NB4 (cell line): Measurements from ENCODE around the gene VIT.

Experiments used
- DNase-seq: peaks from one replicate; pipeline ENCODE4 v3.0.0; 2010; ENCODE audit warnings: low read depth
- H3K4me3 ChIP-seq: one replicate; pipeline ENCODE4 v1.5.1; 2011; ENCODE audit warnings: mild to moderate bottlenecking, low read depth, low read length, moderate library complexity
- MYC ChIP-seq: IDR thresholded peaks from 2 replicates; pipeline ENCODE4 v1.6.1; 2011; ENCODE audit warnings: low read depth, low read length
- POLR2A ChIP-seq: IDR thresholded peaks from 2 replicates; pipeline ENCODE4 v1.6.1; 2011; ENCODE audit warnings: mild to moderate bottlenecking; ENCODE audit not compliant: insufficient read length; ENCODE audit errors: extremely low read depth
- TF ChIP-seq, protein P1 (sequence below): IDR thresholded peaks from 2 replicates; pipeline ENCODE4 v1.6.1; 2011; ENCODE audit warnings: low read depth, low read length
- TF ChIP-seq, protein P2 (sequence below): IDR thresholded peaks from one replicate; pipeline ENCODE4 v1.5.1; 2012; ENCODE audit warnings: low read depth, low read length

The VIT gene

DNA sequence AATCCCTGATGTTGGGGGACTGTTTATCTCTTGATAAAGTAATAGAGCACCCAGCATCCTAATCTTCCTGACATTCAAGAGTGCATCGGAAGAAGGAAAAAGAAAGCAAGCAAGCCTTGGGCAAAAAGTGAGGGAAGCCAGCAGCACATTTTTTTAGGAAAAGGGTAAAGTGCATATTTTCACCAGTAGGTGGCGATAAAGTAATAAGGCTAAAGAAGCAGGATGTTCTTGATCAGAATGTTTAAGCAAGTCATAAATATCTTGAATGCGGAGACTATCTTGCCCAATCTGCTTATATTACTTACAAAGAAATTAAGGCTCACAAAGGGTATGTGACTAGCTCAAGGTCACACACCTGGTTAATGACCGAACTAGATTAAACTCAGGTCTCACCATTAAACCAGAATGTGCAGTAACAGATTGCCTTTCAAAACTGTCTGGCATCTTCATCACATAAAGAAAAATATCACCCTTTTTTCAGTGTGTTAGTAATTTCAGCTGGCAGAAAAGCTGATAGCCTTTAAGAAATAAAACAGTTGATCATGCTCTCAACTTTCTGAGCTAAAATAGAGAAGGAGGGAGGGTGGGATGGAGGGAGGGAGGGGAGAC, 83.8 kb downstream of the VIT start:
- TF ChIP-seq, protein P1, sequence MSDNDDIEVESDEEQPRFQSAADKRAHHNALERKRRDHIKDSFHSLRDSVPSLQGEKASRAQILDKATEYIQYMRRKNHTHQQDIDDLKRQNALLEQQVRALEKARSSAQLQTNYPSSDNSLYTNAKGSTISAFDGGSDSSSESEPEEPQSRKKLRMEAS: no peak
- no peak for TF ChIP-seq POLR2A
- TF ChIP-seq, protein P2, sequence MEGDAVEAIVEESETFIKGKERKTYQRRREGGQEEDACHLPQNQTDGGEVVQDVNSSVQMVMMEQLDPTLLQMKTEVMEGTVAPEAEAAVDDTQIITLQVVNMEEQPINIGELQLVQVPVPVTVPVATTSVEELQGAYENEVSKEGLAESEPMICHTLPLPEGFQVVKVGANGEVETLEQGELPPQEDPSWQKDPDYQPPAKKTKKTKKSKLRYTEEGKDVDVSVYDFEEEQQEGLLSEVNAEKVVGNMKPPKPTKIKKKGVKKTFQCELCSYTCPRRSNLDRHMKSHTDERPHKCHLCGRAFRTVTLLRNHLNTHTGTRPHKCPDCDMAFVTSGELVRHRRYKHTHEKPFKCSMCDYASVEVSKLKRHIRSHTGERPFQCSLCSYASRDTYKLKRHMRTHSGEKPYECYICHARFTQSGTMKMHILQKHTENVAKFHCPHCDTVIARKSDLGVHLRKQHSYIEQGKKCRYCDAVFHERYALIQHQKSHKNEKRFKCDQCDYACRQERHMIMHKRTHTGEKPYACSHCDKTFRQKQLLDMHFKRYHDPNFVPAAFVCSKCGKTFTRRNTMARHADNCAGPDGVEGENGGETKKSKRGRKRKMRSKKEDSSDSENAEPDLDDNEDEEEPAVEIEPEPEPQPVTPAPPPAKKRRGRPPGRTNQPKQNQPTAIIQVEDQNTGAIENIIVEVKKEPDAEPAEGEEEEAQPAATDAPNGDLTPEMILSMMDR: peak; percentile 76
- TF ChIP-seq MYC: no peak
- DNase-seq: peak; percentile 67
- H3K4me3 ChIP-seq: no peak overlapping the region

DNA sequence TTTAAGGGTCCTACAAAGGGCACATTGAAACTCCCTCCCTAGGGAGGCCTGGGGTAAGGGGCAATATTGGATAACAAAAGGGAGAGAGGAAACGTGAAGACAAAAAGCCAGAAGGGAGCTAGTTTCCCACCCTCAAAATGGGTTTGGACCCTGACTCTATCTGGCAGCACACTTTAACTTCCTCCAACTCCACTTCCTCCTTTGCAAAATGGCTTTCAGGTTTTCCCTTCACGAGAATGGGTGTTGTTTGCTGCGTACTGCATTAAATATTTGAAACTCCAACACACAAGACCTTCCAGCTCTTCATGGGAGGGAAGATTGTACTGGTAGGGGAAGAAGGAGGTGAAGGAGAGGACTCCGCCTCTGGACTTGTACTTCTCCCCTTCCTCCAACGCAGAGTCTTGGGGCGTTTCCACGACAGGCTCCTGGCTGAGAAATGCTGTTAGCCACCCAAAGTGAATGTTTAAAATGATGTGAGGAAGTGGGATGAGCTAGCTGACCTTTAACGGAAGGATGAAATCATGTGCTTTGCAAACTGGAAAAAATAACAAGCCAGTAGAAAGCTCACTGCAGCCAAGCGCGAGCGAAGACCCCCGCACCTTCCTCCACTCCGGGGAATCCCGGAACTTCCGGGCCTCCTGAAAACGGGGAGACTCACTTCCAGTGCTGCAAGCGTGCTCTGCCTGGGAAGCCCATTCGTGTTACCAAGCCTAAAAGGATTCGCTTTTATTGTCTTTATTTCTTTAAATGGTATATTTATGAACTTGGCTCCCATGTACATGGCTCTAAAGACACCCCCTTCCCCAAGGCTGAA, 85.6 kb downstream of the VIT start:
- no peak overlapping the region for H3K4me3 ChIP-seq
- TF ChIP-seq, protein P1: no peak
- TF ChIP-seq, protein P2: no peak
- TF ChIP-seq MYC: no peak
- no peak for TF ChIP-seq POLR2A

DNA sequence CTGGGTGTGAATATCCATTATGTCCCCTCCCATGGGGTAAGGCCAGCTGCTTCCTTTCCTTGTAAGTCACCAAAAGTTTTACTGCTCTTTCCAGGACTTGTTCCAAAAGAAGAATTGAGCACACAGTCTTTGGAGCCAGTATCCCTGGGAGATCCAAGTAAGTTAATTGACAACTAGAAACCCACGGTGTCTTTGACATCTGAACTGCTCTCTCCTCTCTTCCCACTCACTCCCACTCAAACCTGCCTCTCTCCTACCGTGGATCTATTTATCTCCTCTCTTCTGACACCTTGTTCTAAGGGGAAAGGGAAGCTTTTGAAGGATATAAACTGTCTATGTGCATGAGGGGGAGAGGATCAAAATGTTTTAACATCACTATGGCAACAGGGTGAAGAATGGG, 86.7 kb downstream of the VIT start:
- DNase-seq: no peak
- no peak overlapping the region for H3K4me3 ChIP-seq
- no peak for TF ChIP-seq MYC

More for the DNA sequence above, 85.6 kb downstream of the VIT start:
- DNase-seq: no peak

DNA sequence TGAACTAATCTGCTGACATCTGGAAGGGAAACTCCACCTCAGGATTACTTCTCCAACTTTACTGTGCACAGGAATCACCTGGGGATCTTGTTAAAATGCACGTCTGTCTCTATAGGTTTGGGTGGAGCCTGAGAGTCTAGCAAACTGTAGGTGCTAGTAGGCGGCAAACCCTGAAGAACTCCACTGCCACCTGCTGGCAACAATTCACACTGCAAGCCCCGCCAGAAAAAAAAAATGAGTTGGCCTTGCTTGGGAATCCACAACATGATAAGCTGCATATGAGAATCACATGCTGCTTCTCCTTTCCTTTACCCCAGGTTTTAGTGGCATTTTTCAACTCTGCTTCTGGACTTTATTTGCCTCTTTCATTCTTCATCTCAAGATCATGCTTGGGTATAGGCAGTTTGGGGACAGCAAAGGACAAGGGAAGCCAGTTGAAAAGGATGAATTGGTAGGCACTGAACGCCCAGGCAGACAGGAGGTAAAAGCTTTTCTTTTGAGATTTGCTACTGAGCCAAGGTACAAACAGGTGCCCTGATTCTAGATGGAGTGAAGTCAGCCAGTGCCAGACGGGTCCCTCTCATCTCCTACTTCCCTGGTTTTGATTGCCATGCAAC, 88.8 kb downstream of the VIT start:
- H3K4me3 ChIP-seq: no peak overlapping the region
- DNase-seq: peak; percentile 73
- TF ChIP-seq, protein P2: peak; percentile 98
- TF ChIP-seq POLR2A: no peak

DNA sequence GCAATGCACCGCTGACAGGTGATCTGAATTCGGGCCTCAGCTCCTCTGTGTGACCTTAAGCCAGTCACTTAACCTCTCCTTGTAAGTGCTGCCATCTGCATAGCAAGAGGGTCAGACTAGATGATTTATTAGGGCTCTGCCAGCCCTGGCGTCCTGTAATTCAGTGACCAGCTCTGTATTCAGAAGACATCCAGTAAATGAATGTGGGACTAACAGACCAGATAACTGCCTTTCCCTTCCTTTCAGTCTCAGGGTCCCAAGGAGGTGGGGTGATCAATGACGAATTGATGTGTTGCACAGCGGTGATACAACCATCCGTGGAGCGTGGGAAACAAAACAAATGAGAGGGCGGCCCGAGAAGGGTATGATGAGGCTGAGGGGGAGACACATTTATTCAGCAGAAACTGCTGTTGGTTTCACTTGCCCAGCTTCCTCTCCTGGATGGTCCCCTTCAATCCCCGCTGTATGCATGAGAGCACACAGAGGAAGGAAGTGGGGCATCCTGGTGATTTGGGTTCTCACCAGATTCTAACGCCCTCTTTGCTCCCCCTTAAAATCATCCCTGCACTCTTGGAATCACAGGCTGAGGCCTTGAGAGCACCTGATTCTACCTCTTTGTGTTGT, 92.8 kb downstream of the VIT start:
- TF ChIP-seq, protein P1: no peak
- no peak for TF ChIP-seq MYC
- no peak for TF ChIP-seq POLR2A
- TF ChIP-seq, protein P2: no peak
- H3K4me3 ChIP-seq: no peak overlapping the region
- no peak for DNase-seq

DNA sequence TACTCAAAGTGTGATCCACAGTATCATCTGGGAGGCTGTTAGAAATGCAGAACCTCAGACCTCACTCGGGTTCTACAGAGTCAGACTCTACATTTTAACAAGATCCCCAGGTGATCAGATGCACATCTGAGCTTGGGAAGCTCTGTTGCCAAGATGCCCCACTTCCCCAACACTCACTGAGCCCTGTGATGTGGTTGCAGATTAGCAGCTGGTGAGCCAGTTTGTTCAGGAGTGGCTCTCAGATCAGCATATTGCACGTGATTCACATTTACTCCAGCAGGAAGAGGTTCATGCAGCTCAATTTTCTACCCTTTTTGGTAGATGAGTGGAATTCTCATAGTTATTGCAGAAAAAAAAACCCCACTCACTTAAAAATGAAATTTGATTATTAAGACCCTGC, 96.4 kb downstream of the VIT start:
- DNase-seq: no peak
- H3K4me3 ChIP-seq: no peak overlapping the region
- TF ChIP-seq, protein P1: no peak
- TF ChIP-seq, protein P2: no peak
- TF ChIP-seq MYC: no peak
- TF ChIP-seq POLR2A: no peak
